Measurements from ENCODE around the gene GET3.

GET3 gene

DNA sequence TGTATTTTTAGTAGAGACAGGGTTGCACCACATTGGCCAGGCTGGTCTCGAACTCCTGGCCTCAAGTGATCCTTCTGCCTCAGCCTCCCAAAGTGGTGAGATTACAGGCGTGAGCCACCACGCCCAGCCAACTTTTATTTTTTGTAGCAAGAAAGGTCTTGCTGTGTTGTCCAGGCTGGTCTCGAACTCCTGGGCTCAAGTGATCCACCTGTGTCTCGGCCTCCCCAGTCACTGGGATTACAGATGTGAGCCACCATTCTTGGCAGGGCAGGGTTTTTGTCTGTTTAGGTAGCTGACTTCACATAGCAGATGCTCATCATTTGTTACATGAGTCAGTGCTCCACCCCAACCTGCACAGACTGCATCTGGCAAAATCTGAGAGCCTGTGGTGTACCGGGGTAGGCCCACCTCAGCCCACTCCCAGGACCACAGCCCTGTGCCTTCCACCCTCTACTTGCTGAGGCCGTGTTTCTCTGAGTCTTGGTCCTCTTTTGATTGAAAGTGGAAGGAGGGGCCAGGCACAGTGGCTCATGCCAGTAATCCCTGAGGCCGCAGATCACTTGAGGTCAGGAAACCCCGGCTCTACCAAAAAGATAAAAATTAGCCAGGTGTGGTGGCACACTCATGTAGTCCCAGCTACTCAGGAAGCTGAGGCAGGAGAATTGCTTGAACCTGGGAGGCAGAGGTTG is 9.4 kb upstream of the GET3 start:
- H3K27ac ChIP-seq (ENCODE audit: low read depth, low read length): no peak overlapping the region
- H3K27me3 ChIP-seq (ENCODE audit: insufficient read depth, low read length): no peaks in the 10 kb centered on the region
- no peak overlapping the region for H2AFZ ChIP-seq (ENCODE audit: low read length, unreplicated experiment)
- H3K79me2 ChIP-seq (ENCODE audit: control insufficient read depth, insufficient read depth, low read length, unreplicated experiment): peaks cover 33% of the 10 kb centered on the region
- no peak overlapping the region for H3K4me3 ChIP-seq (ENCODE audit: low read depth, low read length)
- H3K4me1 ChIP-seq (ENCODE audit: control insufficient read depth, insufficient read depth, low read length, unreplicated experiment): peaks cover 2% of the 10 kb centered on the region
- no peaks in the 10 kb centered on the region for H3K36me3 ChIP-seq (ENCODE audit: insufficient read depth, low read length)

DNA sequence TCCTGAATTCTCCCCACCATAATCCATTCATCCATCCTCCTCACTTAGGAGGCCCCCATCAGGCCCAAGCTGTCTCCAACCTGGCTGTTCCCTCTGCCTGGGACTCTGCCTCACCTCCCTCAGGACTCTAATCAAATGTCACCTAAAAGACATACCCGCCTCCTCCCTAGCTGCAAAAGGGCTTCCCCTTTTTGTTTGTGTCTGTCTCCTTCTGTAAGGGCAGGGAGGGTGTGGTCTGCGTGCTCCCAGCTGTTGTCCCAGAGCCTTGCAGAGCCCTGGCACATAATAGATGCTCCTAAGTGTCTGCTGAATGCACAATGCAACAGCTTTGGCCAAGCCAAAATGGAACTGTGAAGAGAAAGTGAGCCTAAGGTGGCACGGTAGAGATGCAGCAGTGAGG is 7.2 kb upstream of the GET3 start:
- peaks cover 41% of the 10 kb centered on the region for H3K79me2 ChIP-seq (ENCODE audit: control insufficient read depth, insufficient read depth, low read length, unreplicated experiment)
- H2AFZ ChIP-seq (ENCODE audit: low read length, unreplicated experiment): no peak overlapping the region
- no peak overlapping the region for H3K4me3 ChIP-seq (ENCODE audit: low read depth, low read length)
- peaks cover 4% of the 10 kb centered on the region for H3K4me1 ChIP-seq (ENCODE audit: control insufficient read depth, insufficient read depth, low read length, unreplicated experiment)
- H3K27ac ChIP-seq (ENCODE audit: low read depth, low read length): no peak overlapping the region
- no peaks in the 10 kb centered on the region for H3K27me3 ChIP-seq (ENCODE audit: insufficient read depth, low read length)
- no peaks in the 10 kb centered on the region for H3K36me3 ChIP-seq (ENCODE audit: insufficient read depth, low read length)

DNA sequence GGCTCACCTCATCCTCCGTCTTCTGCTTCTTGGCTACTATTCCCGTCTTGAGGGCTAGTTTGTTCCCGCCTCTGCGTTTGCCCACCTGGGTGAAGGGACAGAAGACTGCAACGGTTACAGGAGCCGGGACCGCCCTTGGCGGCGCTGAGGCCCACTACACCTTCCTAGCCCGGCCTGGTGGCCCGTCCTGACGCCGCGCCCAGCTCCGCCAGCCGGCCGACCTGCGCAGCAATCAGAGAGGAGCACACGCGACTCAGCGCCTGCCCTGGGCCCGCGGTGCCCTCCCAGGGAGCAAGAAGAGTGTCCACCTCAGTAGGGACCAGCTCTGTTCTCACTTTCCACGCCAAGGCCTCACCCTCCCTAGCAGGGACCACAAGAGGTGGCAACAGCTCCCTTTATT is 6.0 kb upstream of the GET3 start:
- H3K27ac ChIP-seq (ENCODE audit: low read depth, low read length): no peak overlapping the region
- H3K36me3 ChIP-seq (ENCODE audit: insufficient read depth, low read length): no peaks in the 10 kb centered on the region
- H2AFZ ChIP-seq (ENCODE audit: low read length, unreplicated experiment): no peak overlapping the region
- no peaks in the 10 kb centered on the region for H3K27me3 ChIP-seq (ENCODE audit: insufficient read depth, low read length)
- peaks cover 4% of the 10 kb centered on the region for H3K4me1 ChIP-seq (ENCODE audit: control insufficient read depth, insufficient read depth, low read length, unreplicated experiment)
- no peak overlapping the region for H3K4me3 ChIP-seq (ENCODE audit: low read depth, low read length)
- H3K79me2 ChIP-seq (ENCODE audit: control insufficient read depth, insufficient read depth, low read length, unreplicated experiment): peaks cover 41% of the 10 kb centered on the region

DNA sequence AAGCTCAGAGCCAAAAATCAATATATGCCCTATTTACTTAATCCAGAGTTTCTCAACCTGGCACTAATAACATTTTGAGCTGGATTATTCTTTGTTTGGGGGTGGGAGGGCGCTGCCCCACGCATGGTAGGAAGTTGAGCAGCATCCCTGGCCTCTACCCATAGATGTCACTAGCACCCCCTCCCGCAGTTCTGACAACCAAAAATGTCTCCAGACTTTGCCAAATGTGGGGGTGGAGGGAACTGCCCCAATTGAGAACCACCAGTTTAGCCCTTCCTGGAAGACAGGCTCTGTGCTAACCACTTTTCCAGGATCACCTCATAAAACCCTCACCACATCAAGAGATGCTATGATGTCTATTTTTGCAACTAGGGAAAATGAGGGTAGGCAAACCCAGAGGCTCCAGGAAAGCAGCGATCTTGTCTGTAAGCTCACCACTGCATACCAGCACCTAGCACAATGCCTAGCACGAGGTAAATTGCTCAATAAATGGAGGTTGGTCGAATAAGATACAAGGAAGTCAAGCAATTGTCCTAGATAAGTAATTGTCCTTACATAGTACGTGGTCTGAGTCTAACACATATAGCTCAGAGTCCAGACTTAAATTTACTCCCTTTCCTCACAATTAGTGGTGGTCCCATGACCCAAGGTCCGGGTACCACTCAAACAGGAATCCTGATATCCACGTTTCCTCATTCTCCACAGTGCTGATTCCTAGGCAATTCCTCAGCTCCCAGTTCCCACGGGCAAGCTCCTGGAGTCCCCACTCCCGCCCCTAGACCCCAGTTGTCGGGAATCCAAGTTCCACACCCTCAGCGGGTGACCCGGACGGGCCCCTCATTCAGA is 3.7 kb upstream of the GET3 start:
- Histone ChIP-seq H3K4me3 (ENCODE audit: low read depth, low read length) (peak overlapping the region; percentile 99), H3K79me2 (ENCODE audit: control insufficient read depth, insufficient read depth, low read length, unreplicated experiment) (peaks cover 53% of the 10 kb centered on the region)

DNA sequence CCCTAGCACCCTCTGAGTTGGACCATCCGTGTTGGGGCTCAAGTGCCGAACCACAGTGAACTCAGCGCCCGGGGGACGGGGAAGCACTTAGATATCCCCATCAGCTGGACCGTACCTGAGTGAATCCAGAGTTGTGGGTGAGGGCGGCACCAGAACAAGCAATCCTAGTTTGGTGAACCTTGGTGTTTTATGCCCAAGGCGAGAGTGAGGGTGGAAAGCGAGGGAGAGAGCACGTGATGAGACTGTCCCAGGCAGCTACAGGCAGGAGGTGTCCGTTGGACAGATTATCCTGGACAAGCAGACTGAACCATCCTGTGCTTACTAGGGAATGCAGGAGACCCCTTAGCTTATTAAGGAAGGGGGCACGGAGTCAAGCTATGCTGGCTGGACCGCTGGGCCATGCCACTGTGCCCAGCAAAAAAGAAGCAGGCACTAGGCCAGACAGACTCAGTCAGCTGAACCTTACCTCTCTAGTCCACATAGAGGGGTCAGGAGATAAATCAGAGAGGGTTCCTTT is 596 bp downstream of the GET3 start:
- Histone ChIP-seq H3K27ac (ENCODE audit: low read depth, low read length) (peak overlapping the region; percentile 82; the same call in 1 of the 2 replicates), H2AFZ (ENCODE audit: low read length, unreplicated experiment) (peak overlapping the region; percentile 44), H3K27me3 (ENCODE audit: insufficient read depth, low read length) (no peaks in the 10 kb centered on the region), H3K36me3 (ENCODE audit: insufficient read depth, low read length) (no peaks in the 10 kb centered on the region), H3K4me3 (ENCODE audit: low read depth, low read length) (peak overlapping the region; percentile 88), H3K4me1 (ENCODE audit: control insufficient read depth, insufficient read depth, low read length, unreplicated experiment) (peaks cover 2% of the 10 kb centered on the region), H3K79me2 (ENCODE audit: control insufficient read depth, insufficient read depth, low read length, unreplicated experiment) (peaks cover 33% of the 10 kb centered on the region)

More for the DNA sequence above, 3.7 kb upstream of the GET3 start:
- H2AFZ ChIP-seq (ENCODE audit: low read length, unreplicated experiment): no peak overlapping the region
- H3K27me3 ChIP-seq (ENCODE audit: insufficient read depth, low read length): no peaks in the 10 kb centered on the region
- no peaks in the 10 kb centered on the region for H3K36me3 ChIP-seq (ENCODE audit: insufficient read depth, low read length)
- H3K27ac ChIP-seq (ENCODE audit: low read depth, low read length): peak overlapping the region; percentile 78
- peaks cover 4% of the 10 kb centered on the region for H3K4me1 ChIP-seq (ENCODE audit: control insufficient read depth, insufficient read depth, low read length, unreplicated experiment)

DNA sequence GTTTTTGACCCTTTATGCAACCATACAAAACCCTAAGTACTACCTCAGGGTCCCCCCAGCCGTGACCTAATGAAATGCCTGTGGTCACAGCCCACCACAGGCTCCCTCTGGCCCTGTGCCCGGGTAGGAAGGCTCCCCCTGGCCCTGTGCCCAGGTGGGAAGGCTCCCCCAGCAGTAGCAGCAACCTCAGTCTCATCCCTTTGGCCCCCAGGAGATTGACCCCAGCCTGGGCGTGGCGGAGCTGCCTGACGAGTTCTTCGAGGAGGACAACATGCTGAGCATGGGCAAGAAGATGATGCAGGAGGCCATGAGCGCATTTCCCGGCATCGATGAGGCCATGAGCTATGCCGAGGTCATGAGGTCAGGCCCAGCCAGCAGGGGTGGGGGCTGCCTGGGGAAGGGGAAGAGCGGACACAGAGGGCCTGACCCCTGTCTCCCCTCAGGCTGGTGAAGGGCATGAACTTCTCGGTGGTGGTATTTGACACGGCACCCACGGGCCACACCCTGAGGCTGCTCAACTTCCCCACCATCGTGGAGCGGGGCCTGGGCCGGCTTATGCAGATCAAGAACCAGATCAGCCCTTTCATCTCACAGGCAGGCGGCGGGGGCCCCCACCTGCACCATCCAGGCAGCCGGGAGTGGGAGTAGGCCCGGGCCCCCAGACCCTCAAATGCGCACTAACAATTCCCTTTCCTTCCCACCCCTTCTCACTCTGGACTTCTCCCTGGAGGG is 8.0 kb downstream of the GET3 start:
- Histone ChIP-seq H3K27ac (ENCODE audit: low read depth, low read length) (no peak overlapping the region), H3K4me3 (ENCODE audit: low read depth, low read length) (no peak overlapping the region), H2AFZ (ENCODE audit: low read length, unreplicated experiment) (no peak overlapping the region), H3K4me1 (ENCODE audit: control insufficient read depth, insufficient read depth, low read length, unreplicated experiment) (peaks cover 10% of the 10 kb centered on the region), H3K27me3 (ENCODE audit: insufficient read depth, low read length) (no peaks in the 10 kb centered on the region), H3K36me3 (ENCODE audit: insufficient read depth, low read length) (peaks cover 7% of the 10 kb centered on the region; the same call in 1 of the 2 replicates), H3K79me2 (ENCODE audit: control insufficient read depth, insufficient read depth, low read length, unreplicated experiment) (no peaks in the 10 kb centered on the region)

DNA sequence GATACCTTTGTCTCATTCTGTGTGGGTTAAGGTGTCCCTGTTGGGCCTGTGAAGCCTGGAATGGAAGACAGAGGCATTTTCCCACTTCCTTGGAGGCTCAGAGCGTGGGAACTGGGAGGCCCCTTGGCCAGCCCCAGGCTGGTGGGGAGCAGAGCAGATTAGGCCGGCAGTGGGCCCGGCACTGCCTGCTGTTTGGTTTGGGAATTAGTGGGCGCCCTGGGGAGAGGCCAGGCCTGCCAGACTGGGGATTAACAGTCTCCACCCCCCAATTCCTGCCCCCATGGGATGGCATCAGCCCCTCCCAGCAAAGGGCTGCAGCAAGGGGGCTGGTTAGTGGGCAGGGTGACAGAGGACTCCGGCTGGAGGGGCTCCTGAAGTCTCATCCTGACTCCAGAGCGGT is 11.2 kb downstream of the GET3 start:
- Histone ChIP-seq H3K36me3 (ENCODE audit: insufficient read depth, low read length) (peaks cover 7% of the 10 kb centered on the region; the same call in 1 of the 2 replicates), H3K27me3 (ENCODE audit: insufficient read depth, low read length) (no peaks in the 10 kb centered on the region), H3K79me2 (ENCODE audit: control insufficient read depth, insufficient read depth, low read length, unreplicated experiment) (no peaks in the 10 kb centered on the region), H2AFZ (ENCODE audit: low read length, unreplicated experiment) (no peak overlapping the region), H3K27ac (ENCODE audit: low read depth, low read length) (no peak overlapping the region), H3K4me3 (ENCODE audit: low read depth, low read length) (no peak overlapping the region), H3K4me1 (ENCODE audit: control insufficient read depth, insufficient read depth, low read length, unreplicated experiment) (peaks cover 15% of the 10 kb centered on the region)

DNA sequence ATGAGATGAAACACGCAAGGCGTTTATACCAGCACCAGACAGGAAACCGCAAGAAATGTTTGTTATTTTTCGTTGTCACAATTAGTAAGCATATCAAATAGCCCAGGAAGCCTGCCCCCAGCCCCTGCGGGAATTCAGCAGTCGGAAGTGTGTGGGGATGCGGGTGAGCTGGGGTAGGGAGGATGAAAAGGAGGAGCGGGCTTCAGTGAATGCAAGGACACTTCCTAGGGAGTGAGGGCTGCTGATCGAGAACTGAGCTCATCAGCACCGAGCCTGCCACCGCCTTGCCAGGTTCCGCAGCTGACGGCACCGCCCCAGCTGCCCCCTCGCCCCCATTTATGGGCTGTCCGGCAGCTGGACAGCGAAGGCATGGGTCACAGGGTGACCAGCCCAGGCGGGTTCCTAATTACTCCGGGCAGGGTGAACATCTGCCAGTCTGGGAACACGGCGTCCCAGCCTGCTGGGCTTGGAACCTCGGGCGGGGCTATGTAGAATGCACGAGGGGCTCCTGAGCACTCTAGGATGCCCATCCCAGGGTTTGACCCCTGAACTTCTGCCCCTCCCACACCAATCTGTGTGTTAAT is 12.7 kb downstream of the GET3 start:
- Histone ChIP-seq H3K4me3 (ENCODE audit: low read depth, low read length) (no peak overlapping the region), H3K4me1 (ENCODE audit: control insufficient read depth, insufficient read depth, low read length, unreplicated experiment) (peaks cover 15% of the 10 kb centered on the region), H3K36me3 (ENCODE audit: insufficient read depth, low read length) (peaks cover 7% of the 10 kb centered on the region; the same call in 1 of the 2 replicates), H3K79me2 (ENCODE audit: control insufficient read depth, insufficient read depth, low read length, unreplicated experiment) (no peaks in the 10 kb centered on the region), H3K27ac (ENCODE audit: low read depth, low read length) (no peak overlapping the region), H2AFZ (ENCODE audit: low read length, unreplicated experiment) (no peak overlapping the region), H3K27me3 (ENCODE audit: insufficient read depth, low read length) (no peaks in the 10 kb centered on the region)

DNA sequence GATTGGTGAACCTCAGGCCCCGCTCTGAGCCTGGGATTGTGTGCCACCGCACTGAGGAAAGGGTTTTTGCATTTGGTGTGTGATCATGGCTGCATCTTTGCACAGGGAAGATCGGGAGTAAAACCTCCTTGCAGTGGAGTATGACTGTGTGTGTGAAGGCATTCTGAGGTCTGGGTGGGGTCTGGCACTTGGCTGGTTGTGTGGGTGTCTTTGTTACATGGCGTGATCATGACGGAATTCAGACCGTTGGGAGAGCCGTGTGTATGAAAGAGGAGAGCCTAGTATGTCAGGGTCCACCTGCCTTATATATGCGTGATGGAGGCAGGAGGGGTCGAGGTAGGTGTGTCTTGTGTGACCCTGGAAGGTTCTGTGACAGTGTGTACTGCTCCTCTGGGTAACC is 13.6 kb downstream of the GET3 start:
- H3K36me3 ChIP-seq (ENCODE audit: insufficient read depth, low read length): peaks cover 7% of the 10 kb centered on the region; the same call in 1 of the 2 replicates
- no peaks in the 10 kb centered on the region for H3K79me2 ChIP-seq (ENCODE audit: control insufficient read depth, insufficient read depth, low read length, unreplicated experiment)
- H2AFZ ChIP-seq (ENCODE audit: low read length, unreplicated experiment): no peak overlapping the region
- H3K27me3 ChIP-seq (ENCODE audit: insufficient read depth, low read length): no peaks in the 10 kb centered on the region
- H3K4me1 ChIP-seq (ENCODE audit: control insufficient read depth, insufficient read depth, low read length, unreplicated experiment): peaks cover 15% of the 10 kb centered on the region
- H3K27ac ChIP-seq (ENCODE audit: low read depth, low read length): no peak overlapping the region
- no peak overlapping the region for H3K4me3 ChIP-seq (ENCODE audit: low read depth, low read length)

DNA sequence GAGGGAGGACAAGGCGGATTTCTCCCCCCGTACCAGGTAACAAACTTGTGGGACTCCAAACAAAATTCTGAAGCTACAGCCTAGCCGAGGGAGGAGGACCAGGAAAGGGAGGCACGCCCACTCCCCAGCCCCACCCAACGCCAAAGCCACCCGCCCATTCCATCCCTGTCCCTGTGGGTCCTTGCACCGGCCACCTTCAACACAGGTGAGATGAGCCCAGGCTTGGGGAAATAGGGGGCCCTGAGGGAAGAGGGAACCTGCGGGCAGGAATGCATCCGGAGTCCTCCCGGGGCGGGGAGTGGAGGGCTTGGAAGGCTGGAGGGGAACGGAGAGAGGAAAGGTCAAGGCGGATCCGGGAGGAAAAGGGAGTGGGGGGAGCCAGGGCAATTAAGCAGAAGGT is 14.3 kb downstream of the GET3 start, which contains the start of gene BEST2:
Gene BEST2 (plus strand): TSS at position 157 of the 400 bp plus-strand sequence. CDS start 802 bp downstream, outside the sequence.
- Histone ChIP-seq H3K4me3 (ENCODE audit: low read depth, low read length) (no peak within 1 kb of the TSS), H3K79me2 (ENCODE audit: control insufficient read depth, insufficient read depth, low read length, unreplicated experiment) (no peaks in the 10 kb centered on the region)

More for the DNA sequence above, 14.3 kb downstream of the GET3 start, which contains the start of gene BEST2:
- no peak within 1 kb of the TSS for H3K27ac ChIP-seq (ENCODE audit: low read depth, low read length)
- H3K36me3 ChIP-seq (ENCODE audit: insufficient read depth, low read length): peaks cover 7% of the 10 kb centered on the region; the same call in 1 of the 2 replicates
- H3K4me1 ChIP-seq (ENCODE audit: control insufficient read depth, insufficient read depth, low read length, unreplicated experiment): peaks cover 15% of the 10 kb centered on the region
- H2AFZ ChIP-seq (ENCODE audit: low read length, unreplicated experiment): no peak within 1 kb of the TSS
- no peaks in the 10 kb centered on the region for H3K27me3 ChIP-seq (ENCODE audit: insufficient read depth, low read length)
